Inflammatory macrophage (primary cell): ENCODE measurements around the gene ATP6V0E1.

Source experiments
- DNase-seq, 2 donors: peaks; one replicate each; pipeline ENCODE4 v3.0.0-alpha.2; 2020 to 2022

The ATP6V0E1 gene

GRCh38 chr5:172956936-172957335, 26.6 kb upstream of the ATP6V0E1 start:
- peak; percentile 16 to 42 for DNase-seq

DNA sequence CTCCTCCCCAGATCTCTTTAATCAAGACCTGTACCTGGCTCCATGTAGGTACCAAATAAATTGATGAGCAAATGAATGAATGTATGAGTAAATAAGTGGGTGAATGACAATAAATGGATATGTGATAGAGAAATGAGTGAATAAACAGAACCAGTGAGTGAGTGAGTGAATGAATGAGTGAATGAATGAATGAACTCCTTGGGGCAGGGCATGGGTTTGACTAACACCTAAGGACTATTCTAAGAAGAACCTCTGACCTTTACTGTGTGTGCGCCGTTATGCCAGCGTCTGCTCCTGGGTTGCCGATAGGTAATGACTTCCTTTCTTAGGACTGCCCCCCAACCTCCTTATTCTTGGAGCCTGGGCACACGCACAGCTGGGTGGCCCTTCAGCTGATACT, 26.1 kb upstream of the ATP6V0E1 start:
- no peak for DNase-seq

DNA sequence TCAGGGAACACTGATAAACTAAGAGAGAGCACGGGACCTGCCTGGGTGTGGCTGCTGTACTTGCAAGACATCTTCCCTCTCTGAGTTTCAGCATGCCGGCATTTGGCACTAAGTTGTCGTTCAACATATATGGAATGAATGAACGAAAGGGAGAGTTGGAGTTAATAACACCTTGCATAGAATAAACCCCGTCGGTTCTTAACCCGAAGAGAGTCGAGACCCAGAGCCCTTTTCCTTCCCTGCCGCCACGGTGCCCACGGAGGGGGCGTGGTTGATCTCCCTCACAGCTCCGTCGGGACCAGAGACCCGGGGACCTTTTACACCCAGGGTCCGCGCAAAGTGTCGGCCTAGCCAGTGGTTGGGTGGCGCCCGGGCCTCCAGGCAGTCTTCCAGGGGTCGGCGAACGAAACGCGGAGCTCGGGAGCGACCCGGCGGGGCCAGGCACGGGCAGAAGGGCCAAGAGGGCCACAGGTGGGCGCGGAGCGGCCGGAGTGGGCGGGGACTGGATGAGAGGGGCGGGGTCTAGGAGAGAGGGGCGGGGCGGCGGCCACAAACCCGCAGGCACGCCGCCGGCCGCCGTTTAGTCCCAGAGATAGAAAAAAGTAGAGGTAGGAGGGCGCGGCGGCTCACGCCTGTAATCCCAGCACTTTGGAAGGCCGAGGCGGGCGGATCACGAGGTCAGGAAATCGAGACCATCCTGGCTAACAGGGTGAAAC, 25.1 kb upstream of the ATP6V0E1 start:
- peak; percentile 52 to 75 for DNase-seq

GRCh38 chr5:172959824-172960799, 23.5 kb upstream of the ATP6V0E1 start:
- DNase-seq: peak in 1 of 2 donors; percentile 25

DNA sequence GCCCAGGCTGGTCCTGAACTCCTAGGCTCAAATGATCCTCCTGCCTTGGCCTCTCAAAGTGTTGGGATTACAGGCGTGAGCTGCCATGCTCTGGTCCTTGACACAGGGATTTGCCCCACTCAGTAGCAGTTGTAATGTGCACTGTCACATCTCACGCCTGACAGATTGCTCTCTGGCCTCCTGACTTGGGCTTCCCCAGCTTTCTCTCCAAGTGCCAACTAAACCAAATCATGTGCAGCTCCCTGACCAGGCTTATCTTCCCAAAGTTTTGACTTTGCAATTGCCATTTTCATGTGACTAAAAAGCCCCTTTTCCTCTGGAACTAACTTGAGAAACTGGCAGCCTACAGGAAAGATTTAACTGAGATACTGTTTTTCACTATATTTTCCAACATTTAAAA, 13.7 kb upstream of the ATP6V0E1 start:
- DNase-seq: peak in 1 of 2 donors; percentile 6

- no peak for DNase-seq
Measured at GRCh38 chr5:172971482-172971881, 12.1 kb upstream of the ATP6V0E1 start.

DNA sequence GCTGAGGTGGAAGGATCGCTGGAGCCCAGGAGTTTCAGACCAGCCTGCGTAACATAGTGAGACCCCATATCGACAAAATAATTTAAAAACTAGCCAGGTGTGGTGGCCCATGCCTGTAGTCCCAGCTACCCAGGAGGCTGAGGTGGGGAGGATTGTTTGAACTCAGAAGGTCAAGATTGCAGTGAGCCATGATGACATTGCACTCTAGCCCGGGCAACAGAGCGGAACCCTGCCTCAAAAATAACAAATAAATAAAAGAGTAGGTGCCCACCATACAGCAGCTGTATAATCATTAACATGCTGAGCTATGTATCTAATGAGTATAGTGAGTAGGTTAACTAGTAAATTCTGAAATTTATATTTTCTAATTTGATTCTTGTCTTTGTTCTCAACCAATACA, 11.0 kb upstream of the ATP6V0E1 start:
- DNase-seq: no peak

DNA sequence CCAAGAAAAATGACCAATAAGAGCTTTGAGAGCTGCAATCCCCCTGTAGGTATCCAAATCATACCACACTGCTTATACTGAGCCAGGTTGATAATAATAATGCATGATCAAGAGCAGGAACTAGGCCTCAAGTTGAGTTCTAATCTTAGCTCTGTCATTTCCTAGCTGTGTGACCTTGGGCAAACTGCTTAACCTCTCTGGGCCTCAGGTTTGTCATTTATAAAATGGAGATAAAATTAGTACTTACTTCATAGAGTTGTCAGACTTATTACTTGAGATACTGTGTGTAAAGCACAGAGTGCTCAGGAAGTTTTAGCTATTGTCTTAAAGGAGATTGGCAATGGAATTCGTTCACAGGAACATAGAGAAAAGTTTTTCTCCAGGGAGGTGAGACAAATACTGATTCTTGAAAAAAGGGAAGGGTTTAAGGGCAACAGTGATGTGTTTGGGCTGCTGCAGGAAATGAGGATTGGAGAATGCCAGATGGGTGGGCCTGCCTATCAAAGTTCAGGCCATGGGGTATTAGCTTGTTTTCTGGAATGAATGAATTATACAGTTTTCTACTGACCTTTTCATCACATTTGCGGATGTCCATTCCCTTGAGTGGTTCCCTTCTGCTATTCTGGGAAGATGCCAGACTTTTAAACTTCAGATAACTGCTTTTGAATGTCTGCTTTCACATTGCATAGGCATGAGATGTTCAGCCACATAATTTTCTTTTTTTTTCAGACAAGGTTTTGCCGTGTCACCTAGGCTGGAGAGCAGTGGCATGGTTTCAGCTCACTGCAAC, 10.2 kb upstream of the ATP6V0E1 start:
- no peak for DNase-seq

- no peak for DNase-seq
Measured at GRCh38 chr5:172973931-172974330, 9.6 kb upstream of the ATP6V0E1 start.

DNA sequence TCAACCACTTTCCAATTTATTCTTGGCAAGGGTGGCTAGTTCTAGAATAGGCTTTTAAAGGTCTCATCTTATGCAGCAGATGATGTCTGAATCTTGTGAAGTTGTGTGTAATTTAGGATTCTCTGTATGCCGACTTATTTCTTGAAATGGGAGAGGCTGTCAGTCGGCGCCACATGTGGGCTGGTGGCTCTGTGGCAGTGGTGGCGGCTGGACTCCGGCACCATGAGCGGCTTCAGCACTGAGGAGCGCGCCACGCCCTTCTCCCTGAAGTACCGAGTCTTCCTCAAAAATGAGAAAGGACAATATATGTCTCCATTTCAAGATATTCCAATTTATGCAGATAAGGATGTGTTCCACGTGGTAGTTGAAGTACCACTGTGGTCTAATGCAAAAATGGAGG, 8.3 kb upstream of the ATP6V0E1 start:
- no peak for DNase-seq

GRCh38 chr5:172979778-172980177, 3.8 kb upstream of the ATP6V0E1 start:
- DNase-seq: no peak

DNA sequence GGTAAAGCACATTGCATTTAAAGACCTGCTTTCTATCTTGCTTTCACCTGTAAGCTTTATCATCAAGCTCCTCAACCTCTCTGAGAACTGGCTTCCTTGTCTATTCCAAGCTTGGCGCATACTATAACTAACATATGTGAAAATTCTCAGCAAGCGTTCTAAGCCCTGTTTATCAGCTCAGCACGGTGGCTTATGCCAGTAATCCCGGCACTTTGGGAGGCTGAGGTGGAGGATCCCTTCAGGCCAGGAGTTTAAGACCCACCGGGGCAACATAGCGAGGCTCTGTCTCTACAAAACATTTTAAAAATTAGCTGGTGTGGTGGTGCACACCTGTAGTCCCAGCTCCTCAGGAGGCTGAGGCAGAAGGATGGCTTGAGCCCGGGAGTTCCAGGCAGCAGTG, 1.6 kb upstream of the ATP6V0E1 start:
- no peak for DNase-seq

DNA sequence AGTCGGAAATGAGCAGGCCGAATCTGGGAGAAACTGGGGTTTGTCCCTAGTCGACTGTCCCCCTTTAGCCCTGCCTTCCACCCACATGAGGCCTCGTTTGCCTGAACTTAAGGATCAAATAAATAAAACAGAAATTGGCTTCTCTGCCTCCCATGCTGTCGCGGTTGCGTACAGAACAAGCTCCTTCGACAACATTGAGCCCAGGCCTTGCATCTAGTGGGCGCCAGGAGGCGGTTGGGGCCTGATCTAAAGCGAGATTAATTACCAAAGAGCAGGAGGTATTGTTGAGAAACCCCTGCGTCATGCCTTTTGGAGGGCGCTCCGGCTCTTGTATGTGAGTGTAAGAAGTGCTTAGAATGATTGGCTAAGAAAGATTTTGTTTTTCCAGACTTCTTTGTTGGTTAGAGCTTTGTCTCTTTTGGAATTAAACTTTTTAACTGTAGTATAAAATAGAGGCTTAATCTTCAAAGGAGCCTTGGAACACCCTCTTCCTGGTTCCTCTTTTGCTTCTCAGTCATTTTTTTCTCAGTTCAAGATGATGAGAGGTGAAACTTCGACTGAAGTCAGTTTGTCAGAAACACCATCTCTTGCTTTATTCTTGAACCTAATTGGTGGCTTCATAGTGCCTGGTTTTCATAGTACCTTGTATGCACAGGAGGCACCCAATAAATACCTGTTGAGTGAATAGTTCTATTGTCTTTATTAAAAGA, 828 bp downstream of the ATP6V0E1 start:
- peak; percentile 85 to 90 for DNase-seq

DNA sequence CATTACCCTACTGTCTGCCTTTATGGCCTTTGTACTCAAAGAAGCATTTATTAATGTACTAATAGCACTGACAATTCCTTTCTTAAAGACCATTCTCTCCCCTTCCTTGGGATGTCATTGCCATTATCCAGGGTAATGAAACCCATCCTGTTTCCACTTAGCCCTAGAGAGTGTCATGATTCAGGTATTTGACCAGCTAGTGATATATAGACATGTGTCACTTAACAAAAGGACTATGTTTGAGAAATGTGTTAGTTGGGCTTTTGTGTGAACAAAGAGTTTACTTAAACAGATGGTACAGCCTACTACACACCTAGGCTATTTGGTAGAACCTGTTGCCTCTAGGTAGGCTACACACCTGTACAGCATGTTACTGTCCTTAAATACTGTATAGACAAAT, 2.0 kb downstream of the ATP6V0E1 start:
- DNase-seq: no peak

DNA sequence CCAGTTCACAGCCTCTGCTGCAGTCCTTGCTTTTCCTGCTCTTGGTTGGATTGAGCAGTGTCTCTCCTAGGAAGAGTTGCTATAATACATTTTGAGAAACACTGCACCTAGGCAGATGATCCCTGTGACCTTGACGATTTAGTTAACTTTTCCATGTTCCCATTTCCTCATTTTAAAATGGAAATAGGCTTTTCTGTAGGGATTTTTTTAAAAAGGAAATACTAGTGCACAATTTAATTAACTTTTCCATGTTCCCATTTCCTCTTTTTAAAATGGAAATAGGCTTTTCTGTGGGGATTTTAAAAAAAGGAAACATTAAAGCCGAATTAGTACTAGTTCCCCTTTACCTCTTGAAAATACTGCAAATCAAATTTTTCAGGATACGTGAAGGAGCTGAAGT, 4.7 kb downstream of the ATP6V0E1 start:
- no peak for DNase-seq

- no peak for DNase-seq
Measured at GRCh38 chr5:172990776-172991175, 7.2 kb downstream of the ATP6V0E1 start.

DNA sequence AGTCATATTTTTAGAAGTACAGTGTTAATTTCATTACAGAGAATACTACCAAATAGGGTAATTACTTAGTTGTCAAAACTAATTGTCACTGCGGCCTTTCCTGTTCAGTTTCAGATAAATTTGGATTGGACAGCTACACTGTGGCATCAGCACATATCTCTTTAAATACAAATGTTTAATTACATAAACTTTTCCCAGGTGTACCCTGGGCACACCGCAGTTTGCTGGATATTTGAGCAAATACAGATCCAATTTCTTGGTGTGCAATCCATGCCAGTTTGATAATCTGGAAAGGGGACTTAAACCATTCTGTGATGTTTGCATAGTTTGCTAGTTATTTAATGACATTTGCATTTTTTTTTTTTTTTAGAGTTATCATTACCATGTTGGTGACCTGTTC, 10.8 kb downstream of the ATP6V0E1 start:
- no peak for DNase-seq

- no peak for DNase-seq
Measured at GRCh38 chr5:172999372-172999973, 15.9 kb downstream of the ATP6V0E1 start.

GRCh38 chr5:172999974-173000373, 16.4 kb downstream of the ATP6V0E1 start:
- DNase-seq: no peak

GRCh38 chr5:173001229-173001841, 17.8 kb downstream of the ATP6V0E1 start:
- DNase-seq: no peak

DNA sequence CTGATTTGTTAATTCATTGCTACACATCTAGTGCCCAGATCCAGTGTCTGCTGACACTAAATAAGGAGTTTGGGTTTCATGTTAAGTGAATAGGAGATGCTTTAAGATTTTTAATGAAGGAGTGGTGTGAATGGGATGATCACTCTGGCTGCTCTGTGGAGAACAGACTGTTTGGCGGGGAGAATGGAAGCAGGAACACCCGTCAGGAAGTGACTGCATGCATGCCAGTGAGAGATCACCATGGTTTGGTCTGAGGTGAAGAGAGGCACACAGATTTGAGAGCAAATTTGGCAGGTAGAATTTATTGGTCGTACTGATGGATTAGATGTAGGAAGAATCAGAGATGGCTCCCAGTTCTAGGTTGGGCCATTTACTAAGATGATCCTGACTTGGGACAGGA, 19.8 kb downstream of the ATP6V0E1 start:
- no peak for DNase-seq
